ENCODE results near the gene USP10.

- TF ChIP-seq POLR2A (IDR thresholded peaks at IDR 0.05) (no peak), CTCF (IDR thresholded peaks at IDR 0.05) (no peak), POLR2AphosphoS5 (IDR thresholded peaks at IDR 0.05) (no peak), EP300 (IDR thresholded peaks at IDR 0.05) (no peak)
Measured at GRCh38 chr16:84728853-84729424, 29.1 kb downstream of the USP10 start.

All from sigmoid colon (tissue), 4 donors.